T-helper 17 cell (primary cell): Measurements from ENCODE around the gene HRH3. TPM values are rescaled to one million over a fixed set of nuclear protein-coding genes. Genes with fewer than 3 reads are reported as not detected.
A peak's percentile ranks its signal among the peaks of the same experiment; 100 is the strongest.

Experiments used
- ATAC-seq: fragments of 150-1000 bp; cut with Tn5 transposase; 2 replicates; pipeline ENCODE4 v1.10.0; 2021; ENCODE audit warnings: mild to moderate bottlenecking, moderate library complexity
- DNase-seq, 3 donors: peaks; one replicate each; pipeline versions ENCODE4 v3.0.0 to v3.0.0-alpha.2; 2020 to 2021
- H3K9me3 ChIP-seq: one replicate; pipeline ENCODE4 v1.7.0; 2013; ENCODE audit warnings: low read length, mild to moderate bottlenecking; ENCODE audit not compliant: control insufficient read depth, poor library complexity, severe bottlenecking
- H3K27ac Mint-ChIP-seq: one replicate; pipeline ENCODE4 v1.8.0; 2022; ENCODE audit warnings: mild to moderate bottlenecking, moderate library complexity, mixed read lengths
- H3K27me3 Mint-ChIP-seq: one replicate; pipeline ENCODE4 v1.8.0; 2022; ENCODE audit warnings: mixed read lengths
- H3K36me3 Mint-ChIP-seq: one replicate; pipeline ENCODE4 v1.8.0; 2022; ENCODE audit warnings: low read depth, mixed read lengths
- H3K4me1 Mint-ChIP-seq: one replicate; pipeline ENCODE4 v1.8.0; 2022; ENCODE audit warnings: mild to moderate bottlenecking, mixed read lengths
- H3K4me3 Mint-ChIP-seq: one replicate; pipeline ENCODE4 v1.8.0; 2022; ENCODE audit warnings: mild to moderate bottlenecking, moderate library complexity, mixed read lengths
- total RNA-seq, 4 donors: library from RNA in 2 of 4; stranded (reverse) in 2 of 4; gene quantifications; one replicate each; pipeline ENCODE4 v1.2.3 and lab custom pipeline; 2022 to 2026

HRH3 gene
- total RNA-seq, 2 donors from 2014 or later: not detected

DNA sequence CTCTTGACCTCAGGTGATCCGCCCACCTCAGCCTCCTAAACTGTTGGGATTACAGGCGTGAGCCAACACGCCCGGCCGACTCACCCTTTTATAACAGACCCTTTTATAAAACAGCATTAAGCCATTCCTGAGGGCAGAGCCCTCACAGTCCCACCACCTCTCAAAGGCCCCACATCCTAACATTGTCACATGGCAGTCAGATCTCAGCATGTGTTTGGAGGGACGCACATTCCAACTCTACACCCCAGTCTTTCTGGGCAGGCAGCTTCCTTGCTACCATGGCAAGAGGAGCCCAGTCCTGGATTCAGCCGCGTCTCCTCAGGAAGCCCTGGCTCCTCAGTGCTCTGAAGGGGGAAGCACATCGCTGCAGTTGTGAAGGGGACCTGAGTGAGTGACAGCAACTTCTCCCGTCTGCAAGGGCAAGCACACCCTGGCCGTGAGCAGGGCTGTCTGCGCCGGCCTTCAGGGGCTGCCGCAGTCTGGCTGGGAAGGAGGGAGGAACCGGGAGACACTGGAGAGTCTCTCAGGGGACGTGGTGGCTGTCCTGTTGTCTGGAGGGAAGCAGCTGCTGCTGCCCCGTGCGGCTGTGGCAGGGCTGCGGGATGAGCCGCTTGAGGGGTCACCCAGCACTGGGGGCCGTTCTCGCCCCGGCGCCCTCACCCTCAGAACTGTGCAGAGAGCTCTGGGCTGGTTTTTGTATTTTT is 34.1 kb upstream of the HRH3 start:
- H3K9me3 ChIP-seq: no peaks in the 10 kb centered on the region
- ATAC-seq (no peak), DNase-seq (no peak)
- no peak overlapping the region for H3K4me3 Mint-ChIP-seq
- H3K36me3 Mint-ChIP-seq: no peaks in the 10 kb centered on the region
- H3K27ac Mint-ChIP-seq: no peak overlapping the region
- H3K27me3 Mint-ChIP-seq: no peaks in the 10 kb centered on the region
- peaks cover 16% of the 10 kb centered on the region for H3K4me1 Mint-ChIP-seq

DNA sequence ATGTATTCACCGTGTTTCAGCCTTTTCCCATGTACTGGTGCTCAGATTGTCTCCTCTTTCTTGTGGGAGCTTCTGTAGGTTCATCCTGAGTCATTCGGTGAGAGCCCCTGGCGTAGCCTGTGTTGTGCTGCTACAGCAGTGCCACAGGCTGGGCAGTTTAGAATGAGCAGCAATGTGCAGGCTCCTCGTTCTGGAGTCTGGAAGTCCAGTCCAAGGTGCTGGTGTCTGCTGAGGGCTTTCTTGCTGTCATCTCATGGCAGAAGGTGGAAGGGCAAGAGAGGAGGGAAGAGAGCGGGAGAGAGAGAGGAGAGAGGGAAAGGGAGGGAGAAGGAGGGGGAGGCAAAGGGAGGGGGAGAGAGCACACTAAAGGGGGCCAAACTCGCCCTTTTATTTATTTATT is 33.3 kb upstream of the HRH3 start:
- DNase-seq: no peak
- no peak for ATAC-seq
- H3K9me3 ChIP-seq: no peaks in the 10 kb centered on the region
- Mint-ChIP-seq H3K4me3 (no peak overlapping the region), H3K27me3 (no peaks in the 10 kb centered on the region), H3K27ac (no peak overlapping the region), H3K4me1 (peaks cover 16% of the 10 kb centered on the region), H3K36me3 (no peaks in the 10 kb centered on the region)

DNA sequence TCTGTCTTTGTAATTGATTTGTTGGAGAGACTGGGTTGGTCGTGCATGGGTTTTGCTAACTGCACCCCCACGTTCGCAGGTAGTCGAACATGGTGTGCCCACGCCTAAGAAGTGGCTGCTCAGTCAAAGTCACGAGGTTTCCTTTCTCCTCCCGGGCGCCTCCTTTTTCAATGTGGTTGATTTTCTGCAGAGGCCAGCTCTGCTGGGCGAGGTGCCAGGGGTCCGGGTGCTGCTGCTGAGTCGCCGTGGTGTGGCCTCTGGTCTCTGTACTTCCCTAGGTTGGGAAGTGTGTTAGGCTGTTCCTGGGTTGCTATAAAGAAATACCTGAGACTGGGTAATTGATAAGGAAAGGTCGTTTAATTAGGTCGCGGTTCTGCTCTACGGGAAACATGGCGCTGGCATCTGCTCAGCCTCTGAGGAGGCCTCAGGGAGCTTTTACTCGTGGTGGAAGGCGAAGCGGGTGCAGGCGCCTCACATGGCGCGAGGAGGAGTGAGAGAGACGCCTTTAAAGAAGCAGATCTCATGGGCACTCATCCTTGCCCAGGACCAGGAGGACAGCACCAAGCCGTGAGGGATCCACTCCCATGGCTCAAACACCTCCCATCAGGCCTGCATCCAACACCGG is 32.4 kb upstream of the HRH3 start:
- DNase-seq (no peak), ATAC-seq (no peak)
- Mint-ChIP-seq H3K36me3 (no peaks in the 10 kb centered on the region), H3K4me3 (no peak overlapping the region), H3K27me3 (no peaks in the 10 kb centered on the region), H3K4me1 (peaks cover 16% of the 10 kb centered on the region), H3K27ac (no peak overlapping the region)
- H3K9me3 ChIP-seq: no peaks in the 10 kb centered on the region

DNA sequence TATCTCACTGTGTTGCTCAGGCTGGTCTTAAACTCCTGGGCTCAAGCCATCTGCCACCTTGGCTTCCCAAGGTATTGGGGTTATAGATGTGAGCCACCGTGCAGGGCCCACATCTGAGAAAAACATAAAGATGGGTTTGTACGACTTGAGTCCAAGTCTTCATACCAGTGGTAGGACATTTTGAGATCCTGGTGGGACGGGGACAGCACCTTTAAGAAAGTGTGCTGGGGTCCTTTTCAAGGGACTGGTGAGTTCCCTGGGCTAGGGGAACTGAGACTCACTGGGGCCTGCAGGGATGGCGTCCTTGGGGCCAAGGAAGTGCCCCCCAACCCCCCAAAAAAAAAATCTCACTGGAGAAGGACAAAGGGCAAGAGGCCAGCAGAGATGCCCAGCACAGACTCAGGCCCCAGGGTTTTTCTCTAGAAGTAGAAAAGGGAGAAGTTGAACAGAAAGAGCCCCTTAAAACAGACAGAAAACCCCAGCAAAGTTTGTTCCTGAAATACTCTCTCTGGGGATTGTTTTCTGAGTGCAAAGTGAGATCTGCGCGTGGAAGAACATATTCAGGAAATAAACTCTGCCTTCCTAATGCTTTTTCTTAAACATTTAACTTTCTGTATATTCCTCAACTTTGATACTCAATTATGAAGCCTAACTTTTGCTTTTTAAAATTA is 28.9 kb upstream of the HRH3 start:
- Mint-ChIP-seq H3K36me3 (no peaks in the 10 kb centered on the region), H3K27me3 (no peaks in the 10 kb centered on the region), H3K27ac (no peak overlapping the region), H3K4me1 (peaks cover 26% of the 10 kb centered on the region), H3K4me3 (no peak overlapping the region)
- ATAC-seq (no peak), DNase-seq (no peak)
- H3K9me3 ChIP-seq: no peaks in the 10 kb centered on the region

DNA sequence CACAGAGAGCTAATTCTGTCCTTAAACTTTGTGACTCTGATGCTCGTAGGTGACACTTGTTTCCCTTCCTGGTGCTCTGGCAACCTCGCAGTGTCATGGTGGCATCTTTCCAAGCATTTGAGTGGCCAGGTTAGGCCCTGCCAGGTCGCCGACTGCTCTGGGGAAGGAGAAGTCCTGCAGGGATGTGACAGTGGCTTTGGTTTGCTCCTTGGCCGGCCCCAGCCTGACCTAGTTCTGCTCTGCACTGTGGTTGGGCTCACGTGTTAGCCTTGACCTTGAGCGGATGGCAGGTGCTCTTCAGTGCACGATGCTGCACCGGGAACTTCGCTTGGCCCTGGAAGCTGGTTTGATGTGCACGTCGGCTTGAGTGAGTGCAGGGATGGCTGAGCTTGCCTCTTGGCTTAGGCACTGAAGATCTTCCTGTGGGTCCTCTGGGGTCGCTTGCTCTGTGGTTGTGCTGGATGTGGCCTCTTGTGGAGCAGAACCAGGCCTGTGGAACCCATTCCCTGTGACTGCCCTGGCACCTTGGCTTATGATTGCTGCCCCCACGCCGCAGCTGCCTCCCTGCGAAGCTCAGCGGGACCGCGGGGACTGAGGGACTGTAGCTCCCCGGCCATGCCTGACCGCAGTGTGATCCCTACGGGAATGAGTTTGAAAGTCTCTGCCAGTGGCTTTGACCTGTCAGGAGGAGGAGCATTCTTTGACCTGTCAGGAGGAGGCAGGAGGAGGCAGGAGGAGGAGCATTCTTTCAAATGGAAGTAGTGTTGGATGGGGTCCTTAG is 27.0 kb upstream of the HRH3 start:
- Mint-ChIP-seq H3K27ac (no peak overlapping the region), H3K36me3 (peaks cover 2% of the 10 kb centered on the region), H3K4me3 (no peak overlapping the region), H3K4me1 (peaks cover 23% of the 10 kb centered on the region), H3K27me3 (no peaks in the 10 kb centered on the region)
- ATAC-seq (no peak), DNase-seq (no peak)
- no peaks in the 10 kb centered on the region for H3K9me3 ChIP-seq

DNA sequence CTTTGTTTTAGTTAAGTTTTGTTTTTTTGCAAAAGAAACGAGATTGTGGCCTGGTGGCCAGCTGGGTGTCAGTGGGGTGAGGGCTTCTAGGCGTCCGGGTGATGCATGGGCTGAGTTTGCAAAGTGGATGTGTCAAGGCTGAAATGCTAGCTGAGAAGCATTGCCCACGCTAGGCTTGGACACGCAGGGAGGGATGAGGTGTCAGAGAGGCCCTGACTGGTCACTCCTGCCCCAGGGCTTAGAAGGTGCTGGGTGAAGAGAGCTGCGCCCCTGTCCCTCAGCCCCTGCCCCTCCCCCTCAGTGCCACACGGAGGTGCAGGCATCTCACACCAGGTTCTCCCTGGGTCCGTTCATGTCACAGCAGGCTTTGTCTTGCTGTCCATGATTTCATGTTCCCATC is 26.4 kb upstream of the HRH3 start:
- ATAC-seq (no peak), DNase-seq (no peak)
- no peaks in the 10 kb centered on the region for H3K27me3 Mint-ChIP-seq
- H3K27ac Mint-ChIP-seq: peak overlapping the region; percentile 53
- H3K4me3 Mint-ChIP-seq: no peak overlapping the region
- peaks cover 2% of the 10 kb centered on the region for H3K36me3 Mint-ChIP-seq
- no peaks in the 10 kb centered on the region for H3K9me3 ChIP-seq
- H3K4me1 Mint-ChIP-seq: peaks cover 26% of the 10 kb centered on the region

DNA sequence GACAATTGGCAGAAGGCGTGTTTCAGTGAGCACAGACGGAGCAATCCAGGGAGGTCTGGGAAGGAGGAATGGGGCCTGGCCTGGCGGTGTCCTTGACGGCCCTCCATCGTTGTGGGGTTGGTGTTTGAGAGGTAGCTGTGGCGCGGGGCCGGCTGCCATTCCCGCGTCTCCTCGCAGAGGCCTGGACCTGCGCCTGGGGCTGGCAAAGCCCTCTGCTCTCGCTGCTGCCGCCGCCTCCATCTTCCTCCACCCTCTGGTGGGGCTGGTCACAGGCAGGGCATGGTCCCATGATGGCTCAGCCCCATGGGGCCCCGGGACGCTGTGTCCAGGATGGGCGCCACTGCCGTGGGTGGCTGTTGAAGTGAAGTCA is 25.8 kb upstream of the HRH3 start:
- H3K27ac Mint-ChIP-seq: peak overlapping the region; percentile 53
- H3K9me3 ChIP-seq: no peaks in the 10 kb centered on the region
- ATAC-seq: no peak
- DNase-seq: no peak
- H3K4me1 Mint-ChIP-seq: peaks cover 28% of the 10 kb centered on the region
- peak overlapping the region; percentile 36 for H3K4me3 Mint-ChIP-seq
- peaks cover 2% of the 10 kb centered on the region for H3K36me3 Mint-ChIP-seq
- no peaks in the 10 kb centered on the region for H3K27me3 Mint-ChIP-seq

DNA sequence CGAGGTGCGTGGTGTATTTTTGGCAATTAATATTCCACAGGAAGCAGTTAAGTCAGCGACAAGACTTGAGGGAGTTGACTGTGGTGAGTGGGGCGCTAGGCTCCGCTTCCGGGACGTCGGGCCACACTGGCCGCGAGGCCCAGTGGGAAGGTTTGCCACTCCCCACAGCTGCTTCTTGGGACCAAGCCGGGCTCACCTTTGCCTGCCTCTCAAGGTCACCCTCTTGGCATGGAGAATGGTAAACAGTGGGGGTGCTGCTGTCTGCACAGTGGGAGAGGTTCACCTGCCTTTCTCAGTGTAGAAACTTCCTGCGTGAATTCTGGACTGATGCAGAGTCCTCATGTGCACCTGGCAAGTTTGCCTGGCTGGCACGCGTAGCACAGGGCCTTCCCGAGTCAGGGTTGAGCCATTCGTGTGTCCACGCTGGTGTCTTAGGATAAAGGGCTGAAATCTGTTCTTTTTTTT is 24.6 kb upstream of the HRH3 start:
- peaks cover 2% of the 10 kb centered on the region for H3K36me3 Mint-ChIP-seq
- DNase-seq: no peak
- no peak overlapping the region for H3K4me3 Mint-ChIP-seq
- peaks cover 28% of the 10 kb centered on the region for H3K4me1 Mint-ChIP-seq
- ATAC-seq: no peak
- H3K9me3 ChIP-seq: no peaks in the 10 kb centered on the region
- no peaks in the 10 kb centered on the region for H3K27me3 Mint-ChIP-seq
- H3K27ac Mint-ChIP-seq: no peak overlapping the region

DNA sequence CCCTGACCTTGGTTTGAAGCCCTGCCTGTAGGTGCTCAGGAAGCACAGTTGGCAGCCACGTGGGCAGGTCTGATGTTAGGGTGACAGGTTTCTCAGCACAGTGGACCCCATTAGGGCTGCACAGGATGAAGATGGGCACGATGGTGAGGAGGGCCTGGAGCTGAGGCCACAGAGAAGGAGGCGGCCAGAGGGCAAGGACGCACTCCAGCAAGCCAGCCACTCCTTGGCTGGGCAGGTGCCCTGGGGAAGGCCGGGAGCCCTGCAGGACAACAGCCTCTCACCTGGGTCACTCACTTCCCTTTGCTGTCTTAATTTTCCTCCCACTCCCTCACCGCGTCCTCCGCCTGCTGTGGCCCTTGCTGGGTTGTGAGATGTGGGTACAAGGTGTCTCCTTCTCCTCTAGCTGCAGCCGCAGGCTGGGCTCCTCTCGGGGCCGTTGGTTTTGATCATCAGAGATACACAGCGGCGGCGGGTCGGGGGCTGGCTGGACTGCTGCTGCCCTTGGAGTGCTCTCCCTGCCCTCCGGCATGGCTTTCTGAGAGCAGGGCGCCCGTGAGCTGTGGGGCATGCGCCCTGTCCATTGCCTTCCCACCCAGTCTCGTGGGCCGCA is 23.9 kb upstream of the HRH3 start:
- H3K4me3 Mint-ChIP-seq: no peak overlapping the region
- no peaks in the 10 kb centered on the region for H3K9me3 ChIP-seq
- H3K27me3 Mint-ChIP-seq: no peaks in the 10 kb centered on the region
- peaks cover 2% of the 10 kb centered on the region for H3K36me3 Mint-ChIP-seq
- DNase-seq: no peak
- H3K27ac Mint-ChIP-seq: peak overlapping the region; percentile 32
- peaks cover 35% of the 10 kb centered on the region for H3K4me1 Mint-ChIP-seq
- no peak for ATAC-seq

DNA sequence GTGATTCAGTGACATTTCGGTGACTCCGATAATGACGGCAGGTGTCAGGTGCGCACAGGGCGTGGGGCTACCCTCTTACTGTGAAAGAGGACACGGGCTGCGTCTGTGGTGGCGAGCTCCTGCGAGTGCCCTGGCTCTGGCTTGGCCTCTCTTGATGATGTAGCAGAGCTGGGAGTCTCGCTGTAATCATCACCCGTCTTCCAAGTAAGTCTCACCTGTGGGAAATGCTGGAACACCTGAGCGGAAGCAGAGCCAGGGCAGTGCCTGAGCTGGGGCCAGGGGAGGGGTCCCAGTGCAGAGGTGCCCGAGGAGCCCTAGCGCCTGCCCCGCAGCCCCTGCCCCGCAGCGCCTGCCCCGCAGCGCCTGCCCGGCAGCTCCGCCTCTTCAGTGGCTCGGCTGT is 23.0 kb upstream of the HRH3 start:
- ATAC-seq (no peak), DNase-seq (no peak)
- Mint-ChIP-seq H3K27me3 (no peaks in the 10 kb centered on the region), H3K36me3 (peaks cover 2% of the 10 kb centered on the region), H3K4me3 (no peak overlapping the region), H3K27ac (no peak overlapping the region), H3K4me1 (peaks cover 35% of the 10 kb centered on the region)
- no peaks in the 10 kb centered on the region for H3K9me3 ChIP-seq

DNA sequence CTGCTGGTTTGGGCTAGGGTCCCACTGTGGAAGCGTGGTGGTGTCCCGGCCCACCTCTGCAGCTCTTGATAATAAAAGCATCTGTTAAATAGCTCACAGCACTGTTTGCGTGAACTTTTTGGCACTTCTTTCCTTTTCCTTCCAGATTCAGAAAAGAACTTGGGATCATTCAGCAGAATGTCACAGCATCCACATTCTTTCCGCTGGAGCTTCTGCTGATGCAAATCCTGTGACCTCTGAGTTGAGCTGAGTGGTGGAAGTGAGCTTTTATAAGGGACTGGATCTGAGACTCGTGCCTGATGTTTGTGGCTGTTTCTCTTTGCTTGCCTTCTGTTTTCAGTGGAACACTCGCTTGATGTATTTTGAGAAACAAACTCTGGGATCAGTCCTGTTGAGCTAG is 22.1 kb upstream of the HRH3 start:
- peaks cover 2% of the 10 kb centered on the region for H3K36me3 Mint-ChIP-seq
- no peak for DNase-seq
- ATAC-seq: no peak
- H3K27ac Mint-ChIP-seq: peak overlapping the region; percentile 54
- no peaks in the 10 kb centered on the region for H3K9me3 ChIP-seq
- H3K4me3 Mint-ChIP-seq: no peak overlapping the region
- H3K4me1 Mint-ChIP-seq: peaks cover 39% of the 10 kb centered on the region
- no peaks in the 10 kb centered on the region for H3K27me3 Mint-ChIP-seq

DNA sequence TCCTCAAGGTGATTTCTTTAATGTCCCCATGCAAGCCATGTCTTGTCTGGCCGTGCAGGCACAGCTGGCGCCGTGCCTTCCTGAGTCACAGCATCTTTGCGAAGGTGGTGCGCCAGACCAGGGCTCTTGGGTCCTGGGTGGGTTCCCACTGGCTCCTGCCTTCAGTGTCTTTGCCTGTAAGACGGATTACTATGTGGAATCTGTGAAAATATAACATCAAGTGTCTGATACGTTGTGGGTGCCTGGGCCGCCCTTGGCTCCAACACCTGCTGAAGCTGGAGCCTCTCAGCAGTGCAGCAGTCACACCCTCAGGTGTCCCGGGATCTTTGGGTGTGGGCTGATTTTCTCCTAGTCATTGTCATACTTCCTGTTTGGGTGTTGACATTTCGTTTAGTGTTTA is 21.4 kb upstream of the HRH3 start:
- Mint-ChIP-seq H3K27me3 (no peaks in the 10 kb centered on the region), H3K36me3 (peaks cover 2% of the 10 kb centered on the region), H3K4me3 (peak overlapping the region; percentile 15), H3K27ac (no peak overlapping the region), H3K4me1 (peaks cover 33% of the 10 kb centered on the region)
- H3K9me3 ChIP-seq: no peaks in the 10 kb centered on the region
- no peak for ATAC-seq
- no peak for DNase-seq
